ENCODE results near the gene ATG10. TPM values are rescaled to one million over a fixed set of nuclear protein-coding genes. Genes with fewer than 3 reads are reported as not detected.
"Not testable (repeated sequence)": the region's sequence is repeated elsewhere in the genome, so short reads cannot be mapped to it uniquely, and the experiment has no call there.

ATG10 gene
- total RNA-seq, 5 donors from 2014 or later (not counting 1 experiment from before 2014, with no cell fraction given), result 3.9 to 7.8 (median 6.6) TPM

DNA sequence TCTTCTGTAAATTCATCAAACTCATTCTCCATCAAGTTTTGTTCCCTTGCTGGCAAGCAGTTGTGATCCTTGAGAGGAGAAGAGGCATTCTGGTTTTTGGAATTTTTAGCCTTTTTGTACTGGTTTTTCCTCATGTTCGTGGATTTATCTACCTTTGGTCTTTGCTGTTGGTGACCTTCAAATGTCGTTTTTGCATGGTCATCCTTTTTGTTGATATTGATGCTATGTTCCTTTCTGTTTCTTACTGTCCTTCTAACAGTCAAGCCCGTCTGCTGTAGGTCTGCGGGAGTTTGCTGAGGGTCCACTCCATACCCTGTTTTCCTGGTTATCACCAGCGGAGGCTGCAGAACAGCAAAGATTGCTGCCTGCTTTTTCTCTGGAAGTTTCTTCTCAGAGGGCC lies 165.4 kb downstream of the ATG10 start:
- H3K4me1 ChIP-seq (ENCODE audit: control insufficient read depth in 1 of 2, extremely low read depth in 1 of 2, insufficient read depth in 2 of 2, low read length in 2 of 2), result no peaks in the 10 kb centered on the region
- no peak for DNase-seq
- ATAC-seq (replicated peaks in 1 of 4), result no peak
- Mint-ChIP-seq H3K4me3 (no peak overlapping the region), H3K9me3 (peaks cover 22 to 33% (median 25%) of the 10 kb centered on the region in 3 donors), H3K36me3 (peaks cover 33% of the 10 kb centered on the region), H3K4me1 (no peaks in the 10 kb centered on the region), H3K27ac (no peak overlapping the region), H3K27me3 (no peaks in the 10 kb centered on the region)
- H3K4me3 ChIP-seq (ENCODE audit: control insufficient read depth in 1 of 2, extremely low read depth in 1 of 2, low read length in 1 of 2), result no peak overlapping the region
- H3K9me3 ChIP-seq, result no peaks in the 10 kb centered on the region
- WGBS (ENCODE audit: insufficient coverage), result 94% methylated on average over 2 of the region's 5 CpGs
- H3K27ac ChIP-seq (ENCODE audit: low read length), result no peak overlapping the region
- ChIA-PET CTCF (no interaction called here), POLR2A (no interaction called here)
- peaks cover 0 to 6% of the 10 kb centered on the region in 2 donors for H3K36me3 ChIP-seq (ENCODE audit: control insufficient read depth in 2 of 2, extremely low read depth in 1 of 2, insufficient read depth in 1 of 2, low read length in 1 of 2)
- no peaks in the 10 kb centered on the region for H3K27me3 ChIP-seq (replicated peaks in 1 of 2; ENCODE audit: control insufficient read depth in 2 of 2, extremely low read depth in 1 of 2, insufficient read depth in 2 of 2, low read length in 1 of 2)

GRCh38 chr5:82139837-82140236 lies 168.0 kb downstream of the ATG10 start:
- H3K36me3 ChIP-seq (ENCODE audit: control insufficient read depth in 2 of 2, extremely low read depth in 1 of 2, insufficient read depth in 1 of 2, low read length in 1 of 2); DNase-seq; H3K9me3 ChIP-seq; H3K4me3 Mint-ChIP-seq; H3K4me1 Mint-ChIP-seq; H3K4me1 ChIP-seq (ENCODE audit: control insufficient read depth in 1 of 2, extremely low read depth in 1 of 2, insufficient read depth in 2 of 2, low read length in 2 of 2); CTCF ChIA-PET; H3K27me3 Mint-ChIP-seq; POLR2A ChIA-PET; H3K27ac Mint-ChIP-seq; H3K27ac ChIP-seq (ENCODE audit: low read length); H3K4me3 ChIP-seq (ENCODE audit: control insufficient read depth in 1 of 2, extremely low read depth in 1 of 2, low read length in 1 of 2); H3K27me3 ChIP-seq (replicated peaks in 1 of 2; ENCODE audit: control insufficient read depth in 2 of 2, extremely low read depth in 1 of 2, insufficient read depth in 2 of 2, low read length in 1 of 2); ATAC-seq (replicated peaks in 1 of 4): not testable (repeated sequence)
- H3K36me3 Mint-ChIP-seq, result peaks cover 22% of the 10 kb centered on the region
- H3K9me3 Mint-ChIP-seq, result peaks cover 13 to 27% (median 26%) of the 10 kb centered on the region in 3 donors
- no CpG with 5 or more reads among the region's 33 CpGs for WGBS (ENCODE audit: insufficient coverage)

DNA sequence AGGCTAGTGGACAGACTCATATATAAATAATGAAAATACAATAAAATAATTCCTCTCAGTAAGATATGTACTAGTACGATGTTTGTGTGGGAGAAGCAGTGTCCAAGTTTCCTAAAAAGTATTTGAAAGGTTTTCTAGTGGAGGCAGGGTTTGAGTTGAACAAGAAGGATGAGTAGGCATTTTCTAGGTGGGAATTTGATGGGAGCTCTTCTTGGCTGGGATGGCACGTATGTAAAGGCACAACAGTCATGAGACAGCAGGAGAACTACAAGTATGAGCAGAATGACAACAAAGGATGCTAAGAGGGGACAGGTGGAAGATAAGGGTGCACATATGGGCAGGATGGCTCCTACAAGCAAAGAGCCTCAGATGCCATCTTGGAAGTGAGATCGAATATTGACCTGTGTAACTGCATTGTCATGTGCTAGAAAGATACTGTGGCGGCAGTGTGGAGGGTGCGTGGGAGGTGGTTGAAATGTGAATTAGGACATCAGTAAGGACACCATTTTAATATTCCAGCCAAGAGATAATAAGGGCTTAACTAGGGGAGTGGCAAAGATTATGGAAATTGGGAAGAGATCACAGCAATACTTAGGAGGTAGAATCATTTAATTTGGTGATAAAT lies 170.5 kb downstream of the ATG10 start:
- H3K9me3 ChIP-seq, result no peaks in the 10 kb centered on the region
- H3K4me3 ChIP-seq (ENCODE audit: control insufficient read depth in 1 of 2, extremely low read depth in 1 of 2, low read length in 1 of 2), result no peak overlapping the region
- no peaks in the 10 kb centered on the region for H3K4me1 Mint-ChIP-seq
- H3K27me3 ChIP-seq (replicated peaks in 1 of 2; ENCODE audit: control insufficient read depth in 2 of 2, extremely low read depth in 1 of 2, insufficient read depth in 2 of 2, low read length in 1 of 2), result no peaks in the 10 kb centered on the region
- no peak overlapping the region for H3K27ac Mint-ChIP-seq
- no peaks in the 10 kb centered on the region for H3K27me3 Mint-ChIP-seq
- no peak for ATAC-seq (replicated peaks in 1 of 4)
- H3K4me3 Mint-ChIP-seq, result no peak overlapping the region
- H3K9me3 Mint-ChIP-seq, result peaks cover under 1 to 9% (median 8%) of the 10 kb centered on the region in 3 donors
- peaks cover 7% of the 10 kb centered on the region for H3K36me3 Mint-ChIP-seq
- H3K4me1 ChIP-seq (ENCODE audit: control insufficient read depth in 1 of 2, extremely low read depth in 1 of 2, insufficient read depth in 2 of 2, low read length in 2 of 2), result no peaks in the 10 kb centered on the region
- POLR2A ChIA-PET, result no interaction called here
- 100% methylated on average over 3 of the region's 5 CpGs for WGBS (ENCODE audit: insufficient coverage)
- H3K36me3 ChIP-seq (ENCODE audit: control insufficient read depth in 2 of 2, extremely low read depth in 1 of 2, insufficient read depth in 1 of 2, low read length in 1 of 2), result peaks cover 0 to 11% of the 10 kb centered on the region in 2 donors
- H3K27ac ChIP-seq (ENCODE audit: low read length), result no peak overlapping the region
- DNase-seq, result no peak
- CTCF ChIA-PET, result no interaction called here

- Mint-ChIP-seq H3K4me1 (no peaks in the 10 kb centered on the region), H3K27me3 (no peaks in the 10 kb centered on the region), H3K36me3 (peaks cover 9% of the 10 kb centered on the region), H3K27ac (no peak overlapping the region), H3K4me3 (no peak overlapping the region), H3K9me3 (peaks cover 0 to 8% (median 6%) of the 10 kb centered on the region in 3 donors)
- Histone ChIP-seq H3K27ac (ENCODE audit: low read length) (no peak overlapping the region), H3K36me3 (ENCODE audit: control insufficient read depth in 2 of 2, extremely low read depth in 1 of 2, insufficient read depth in 1 of 2, low read length in 1 of 2) (peaks cover 0 to 11% of the 10 kb centered on the region in 2 donors), H3K4me3 (ENCODE audit: control insufficient read depth in 1 of 2, extremely low read depth in 1 of 2, low read length in 1 of 2) (no peak overlapping the region), H3K4me1 (ENCODE audit: control insufficient read depth in 1 of 2, extremely low read depth in 1 of 2, insufficient read depth in 2 of 2, low read length in 2 of 2) (no peaks in the 10 kb centered on the region), H3K9me3 (no peaks in the 10 kb centered on the region), H3K27me3 (replicated peaks in 1 of 2; ENCODE audit: control insufficient read depth in 2 of 2, extremely low read depth in 1 of 2, insufficient read depth in 2 of 2, low read length in 1 of 2) (no peaks in the 10 kb centered on the region)
- 80% methylated on average over 4 of the region's 6 CpGs for WGBS (ENCODE audit: insufficient coverage)
- ATAC-seq (replicated peaks in 1 of 4), result no peak
- ChIA-PET POLR2A (no interaction called here), CTCF (no interaction called here)
- DNase-seq, result no peak
These were observed 171.2 kb downstream of the ATG10 start for GRCh38 chr5:82142928-82143577.

DNA sequence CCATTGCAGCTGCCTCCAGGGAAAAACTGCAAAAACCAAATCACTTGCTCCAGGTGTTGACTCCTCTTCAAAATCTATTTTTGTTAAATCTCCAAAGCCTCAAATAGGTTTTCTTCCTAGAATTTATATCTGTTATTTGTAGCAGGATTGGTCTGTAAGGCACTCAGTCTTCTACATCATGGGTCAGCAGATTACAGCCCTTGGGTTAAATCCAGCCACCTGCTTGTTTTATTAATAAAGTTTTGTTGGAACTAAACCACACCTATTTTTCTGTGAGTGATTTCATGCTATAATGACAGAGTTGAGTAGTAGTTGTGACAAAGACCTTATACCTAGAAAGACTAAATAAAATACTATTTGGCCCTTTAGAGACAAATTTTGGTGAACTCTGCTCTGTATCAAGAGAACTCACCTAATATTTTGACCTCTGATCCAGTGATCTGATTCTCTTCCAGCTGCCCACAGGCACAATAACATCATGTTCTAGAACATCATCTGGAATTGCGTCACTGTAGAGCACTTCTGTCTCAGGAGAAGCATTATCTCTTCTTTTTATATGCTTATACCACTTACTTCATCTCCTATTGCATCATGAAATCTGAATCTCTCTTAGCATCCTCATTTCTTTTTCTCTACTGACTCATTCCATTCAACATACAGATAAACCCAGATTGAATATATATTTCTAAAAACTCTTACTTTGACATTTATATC lies 176.2 kb downstream of the ATG10 start:
- WGBS (ENCODE audit: insufficient coverage), result 100% methylated on average over 1 of the region's 1 CpG
- H3K27me3 ChIP-seq (replicated peaks in 1 of 2; ENCODE audit: control insufficient read depth in 2 of 2, extremely low read depth in 1 of 2, insufficient read depth in 2 of 2, low read length in 1 of 2), result no peaks in the 10 kb centered on the region
- no peak for ATAC-seq (replicated peaks in 1 of 4)
- H3K27me3 Mint-ChIP-seq, result no peaks in the 10 kb centered on the region
- H3K36me3 ChIP-seq (ENCODE audit: control insufficient read depth in 2 of 2, extremely low read depth in 1 of 2, insufficient read depth in 1 of 2, low read length in 1 of 2), result peaks cover 0 to 7% of the 10 kb centered on the region in 2 donors
- H3K4me3 ChIP-seq (ENCODE audit: control insufficient read depth in 1 of 2, extremely low read depth in 1 of 2, low read length in 1 of 2), result no peak overlapping the region
- CTCF ChIA-PET, result interaction anchor here in 1 of 2 donors (1.3 kb wide), 1 partner anchor 17 kb away, joined by 7 read pairs; no protein-coding TSS in a partner anchor
- no peak overlapping the region for H3K4me3 Mint-ChIP-seq
- H3K27ac Mint-ChIP-seq, result no peak overlapping the region
- H3K4me1 ChIP-seq (ENCODE audit: control insufficient read depth in 1 of 2, extremely low read depth in 1 of 2, insufficient read depth in 2 of 2, low read length in 2 of 2), result no peaks in the 10 kb centered on the region
- H3K9me3 ChIP-seq, result no peaks in the 10 kb centered on the region
- H3K27ac ChIP-seq (ENCODE audit: low read length), result no peak overlapping the region
- DNase-seq, result no peak
- no peaks in the 10 kb centered on the region for H3K4me1 Mint-ChIP-seq
- POLR2A ChIA-PET, result no interaction called here
- peaks cover 16% of the 10 kb centered on the region for H3K36me3 Mint-ChIP-seq
- H3K9me3 Mint-ChIP-seq, result peaks cover 0 to 8% (median 4%) of the 10 kb centered on the region in 3 donors

DNA sequence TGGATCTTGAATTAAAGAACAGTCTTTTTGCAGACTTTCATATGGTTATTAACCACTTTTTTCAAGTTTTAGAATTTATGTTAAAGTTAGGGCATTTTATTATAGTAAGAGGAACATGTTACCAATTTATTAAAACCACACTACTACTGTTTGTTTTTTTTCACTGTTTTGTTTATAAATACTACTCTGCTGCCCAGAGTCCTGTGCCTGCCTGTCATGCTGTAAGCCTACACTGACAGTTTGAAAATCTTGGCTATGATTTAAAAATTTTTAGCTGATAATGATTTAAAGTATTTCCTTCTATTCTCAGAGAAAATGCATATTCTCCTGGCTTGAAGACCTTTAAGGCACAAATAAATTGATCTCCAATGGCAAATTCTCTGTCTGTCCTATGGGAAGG lies 177.6 kb downstream of the ATG10 start:
- H3K27ac Mint-ChIP-seq, result no peak overlapping the region
- no peaks in the 10 kb centered on the region for H3K27me3 ChIP-seq (replicated peaks in 1 of 2; ENCODE audit: control insufficient read depth in 2 of 2, extremely low read depth in 1 of 2, insufficient read depth in 2 of 2, low read length in 1 of 2)
- H3K4me3 ChIP-seq (ENCODE audit: control insufficient read depth in 1 of 2, extremely low read depth in 1 of 2, low read length in 1 of 2), result no peak overlapping the region
- H3K4me1 ChIP-seq (ENCODE audit: control insufficient read depth in 1 of 2, extremely low read depth in 1 of 2, insufficient read depth in 2 of 2, low read length in 2 of 2), result no peaks in the 10 kb centered on the region
- CTCF ChIA-PET, result interaction anchor here (1.0 to 1.3 kb wide), 2 partner anchors 15 to 16 kb away, joined by 3 to 7 read pairs; no protein-coding TSS in a partner anchor
- no peak overlapping the region for H3K27ac ChIP-seq (ENCODE audit: low read length)
- no peaks in the 10 kb centered on the region for H3K4me1 Mint-ChIP-seq
- no peaks in the 10 kb centered on the region for H3K9me3 ChIP-seq
- peaks cover 0 to 4% (median 0%) of the 10 kb centered on the region in 3 donors for H3K9me3 Mint-ChIP-seq
- H3K36me3 ChIP-seq (ENCODE audit: control insufficient read depth in 2 of 2, extremely low read depth in 1 of 2, insufficient read depth in 1 of 2, low read length in 1 of 2), result peaks cover 0 to 7% of the 10 kb centered on the region in 2 donors
- no peak overlapping the region for H3K4me3 Mint-ChIP-seq
- POLR2A ChIA-PET, result interaction anchor here in 1 of 2 donors (0.7 kb wide), 1 partner anchor 31 kb away, joined by 3 read pairs; no protein-coding TSS in a partner anchor
- no peak for DNase-seq
- H3K36me3 Mint-ChIP-seq, result peaks cover 16% of the 10 kb centered on the region
- no peak for ATAC-seq (replicated peaks in 1 of 4)
- no peaks in the 10 kb centered on the region for H3K27me3 Mint-ChIP-seq
